Measurements from ENCODE around the gene EIF2S2. TPM values are rescaled to one million over a fixed set of nuclear protein-coding genes. Genes with fewer than 3 reads are reported as not detected.

The EIF2S2 gene
- total RNA-seq, 2 experiments from 2014 or later: 21.8 to 23.2 TPM

- no peak for ATAC-seq (ENCODE audit: poor library complexity)
These were observed 46.8 kb downstream of the EIF2S2 start for GRCh38 chr20:34065260-34065659.

GRCh38 chr20:34064286-34064685 is 47.8 kb downstream of the EIF2S2 start:
- no peaks in the 10 kb centered on the region for H3K9me3 Mint-ChIP-seq
- intact Hi-C loops (cut with DNase I, micrococcal nuclease): no loop called here
- Histone ChIP-seq H3K27ac (ENCODE audit: low read depth in 1 of 2, low read length in 2 of 2) (no peak overlapping the region), H3K4me1 (ENCODE audit: insufficient read depth, low read length) (peaks cover 13% of the 10 kb centered on the region), H3K27me3 (ENCODE audit: control insufficient read depth in 1 of 2, insufficient read depth in 2 of 2, low read length in 2 of 2) (no peaks in the 10 kb centered on the region), H3K9me3 (ENCODE audit: control insufficient read depth in 1 of 2, insufficient read depth in 1 of 2, low read length in 2 of 2) (no peaks in the 10 kb centered on the region), H3K4me3 (ENCODE audit: low read length) (no peak overlapping the region), H3K36me3 (ENCODE audit: insufficient read depth, low read length) (peaks cover 37% of the 10 kb centered on the region)
- H3K4me1 Mint-ChIP-seq (ENCODE audit: low read depth): peaks cover 81% of the 10 kb centered on the region
- ATAC-seq (ENCODE audit: poor library complexity): no peak
- POLR2A ChIA-PET: no interaction called here
- no peak overlapping the region for H3K4me3 Mint-ChIP-seq
- peaks cover 40% of the 10 kb centered on the region for H3K36me3 Mint-ChIP-seq (ENCODE audit: low read depth)
- no peaks in the 10 kb centered on the region for H3K27me3 Mint-ChIP-seq
- H3K27ac Mint-ChIP-seq: peak overlapping the region; percentile 78
- TF ChIP-seq CTCF (IDR thresholded peaks at IDR 0.05): no peak
- CTCF ChIA-PET: no interaction called here
- no peak for DNase-seq

More at GRCh38 chr20:34065260-34065659, 46.8 kb downstream of the EIF2S2 start:
- Histone ChIP-seq H3K36me3 (ENCODE audit: insufficient read depth, low read length) (peaks cover 34% of the 10 kb centered on the region), H3K4me3 (ENCODE audit: low read length) (no peak overlapping the region), H3K27ac (ENCODE audit: low read depth in 1 of 2, low read length in 2 of 2) (no peak overlapping the region), H3K4me1 (ENCODE audit: insufficient read depth, low read length) (peaks cover 15% of the 10 kb centered on the region), H3K9me3 (ENCODE audit: control insufficient read depth in 1 of 2, insufficient read depth in 1 of 2, low read length in 2 of 2) (no peaks in the 10 kb centered on the region), H3K27me3 (ENCODE audit: control insufficient read depth in 1 of 2, insufficient read depth in 2 of 2, low read length in 2 of 2) (no peaks in the 10 kb centered on the region)
- intact Hi-C loops (cut with DNase I, micrococcal nuclease): no loop called here
- POLR2A ChIA-PET: no interaction called here
- no peak for TF ChIP-seq CTCF (IDR thresholded peaks at IDR 0.05)
- CTCF ChIA-PET: interaction anchor here (0.5 to 0.7 kb wide), 2 partner anchors 16 to 47 kb away, joined by 3 read pairs; no protein-coding TSS in a partner anchor
- no peak for DNase-seq
- H3K27ac Mint-ChIP-seq: peak overlapping the region; percentile 78
- H3K27me3 Mint-ChIP-seq: no peaks in the 10 kb centered on the region
- H3K9me3 Mint-ChIP-seq: no peaks in the 10 kb centered on the region
- H3K4me1 Mint-ChIP-seq (ENCODE audit: low read depth): peaks cover 81% of the 10 kb centered on the region
- peaks cover 36% of the 10 kb centered on the region for H3K36me3 Mint-ChIP-seq (ENCODE audit: low read depth)
- H3K4me3 Mint-ChIP-seq: no peak overlapping the region

- peaks cover 46% of the 10 kb centered on the region for H3K36me3 Mint-ChIP-seq (ENCODE audit: low read depth)
- no peak for DNase-seq
- TF ChIP-seq CTCF (IDR thresholded peaks at IDR 0.05): no peak
- H3K9me3 Mint-ChIP-seq: no peaks in the 10 kb centered on the region
- peaks cover 81% of the 10 kb centered on the region for H3K4me1 Mint-ChIP-seq (ENCODE audit: low read depth)
- no peaks in the 10 kb centered on the region for H3K27me3 Mint-ChIP-seq
- H3K4me3 Mint-ChIP-seq: no peak overlapping the region
- Histone ChIP-seq H3K4me3 (ENCODE audit: low read length) (no peak overlapping the region), H3K27ac (ENCODE audit: low read depth in 1 of 2, low read length in 2 of 2) (no peak overlapping the region), H3K9me3 (ENCODE audit: control insufficient read depth in 1 of 2, insufficient read depth in 1 of 2, low read length in 2 of 2) (no peaks in the 10 kb centered on the region), H3K27me3 (ENCODE audit: control insufficient read depth in 1 of 2, insufficient read depth in 2 of 2, low read length in 2 of 2) (no peaks in the 10 kb centered on the region), H3K36me3 (ENCODE audit: insufficient read depth, low read length) (peaks cover 39% of the 10 kb centered on the region), H3K4me1 (ENCODE audit: insufficient read depth, low read length) (peaks cover 19% of the 10 kb centered on the region)
- H3K27ac Mint-ChIP-seq: peak overlapping the region; percentile 78
- intact Hi-C loops (cut with DNase I, micrococcal nuclease): no loop called here
- POLR2A ChIA-PET: no interaction called here
- CTCF ChIA-PET: no interaction called here
- no peak for ATAC-seq (ENCODE audit: poor library complexity)
These were observed 49.2 kb downstream of the EIF2S2 start for GRCh38 chr20:34062570-34063482.

All from CD4-positive, alpha-beta T cell (primary cell).